HEK293 (cell line): ENCODE results near the gene PLA2G4B.

ENCODE experiments used
- CTCF ChIA-PET: fragments of 350-600 bp; formaldehyde crosslinking; extraction: SDS; loops from one replicate; lab custom pipeline; 2021; ENCODE audit warnings: antibody characterized with exemption; lab: Yijun Ruan, JAX
- POLR2A ChIA-PET: fragments of 300-600 bp; formaldehyde crosslinking; extraction: SDS; loops from one replicate; lab custom pipeline; 2020; ENCODE audit warnings: antibody characterized with exemption, inconsistent platforms; lab: Yijun Ruan, JAX
- H3K27ac ChIP-seq: fragments of 200-500 bp; sonication (Bioruptor generic); 2 replicates; pipeline ENCODE4 v1.5.1; 2014; ENCODE audit warnings: low read depth, low read length, control low read depth, inconsistent platforms; ENCODE audit errors: extremely low read depth
- H3K36me3 ChIP-seq, 2 experiments: fragments of 200-500 bp in 1 of 2; sonication (Bioruptor generic) in 1 of 2; 1 replicate in 1 of 2; 2 replicates in 1 of 2; pipeline ENCODE4 v1.5.1; 2014 to 2017; ENCODE audit warnings: inconsistent platforms in 2 of 2, low read length in 2 of 2; ENCODE audit not compliant: control insufficient read depth in 2 of 2, insufficient read depth in 1 of 2
- H3K4me1 ChIP-seq: fragments of 200-500 bp; sonication (Bioruptor generic); 2 replicates; pipeline ENCODE4 v1.5.1; 2014; ENCODE audit warnings: mild to moderate bottlenecking, low read length, inconsistent platforms; ENCODE audit not compliant: control insufficient read depth, insufficient read depth
- H3K4me3 ChIP-seq: 2 replicates; pipeline ENCODE4 v1.5.1; 2011; ENCODE audit warnings: low read depth, mild to moderate bottlenecking, control low read depth, low read length, moderate library complexity
- H3K9me3 ChIP-seq: fragments of 200-500 bp; sonication (Bioruptor generic); 2 replicates; pipeline ENCODE4 v1.5.1; 2014; ENCODE audit warnings: low read depth, low read length, inconsistent platforms; ENCODE audit not compliant: control insufficient read depth, insufficient read depth
- FEZF1 ChIP-seq: fragments of 450-650 bp; formaldehyde crosslinking; IDR thresholded peaks from 2 replicates; pipeline ENCODE4 v1.5.1; 2016; ENCODE audit warnings: missing biosample characterization, missing genetic modification characterization
- KLF7 ChIP-seq: fragments of 450-650 bp; formaldehyde crosslinking; IDR thresholded peaks from 2 replicates; pipeline ENCODE4 v1.5.1; 2016; ENCODE audit warnings: missing biosample characterization, missing genetic modification characterization, borderline replicate concordance
- YY2 ChIP-seq: fragments of 450-650 bp; formaldehyde crosslinking; IDR thresholded peaks from 2 replicates; pipeline ENCODE4 v1.5.1; 2016; ENCODE audit warnings: missing biosample characterization, missing genetic modification characterization
- ZBTB17 ChIP-seq: fragments of 450-650 bp; formaldehyde crosslinking; IDR thresholded peaks from 2 replicates; pipeline ENCODE4 v1.5.1; 2016; ENCODE audit warnings: missing biosample characterization, missing genetic modification characterization
- ZIC2 ChIP-seq: fragments of 450-650 bp; formaldehyde crosslinking; IDR thresholded peaks from 2 replicates; pipeline ENCODE4 v1.5.1; 2016; ENCODE audit warnings: missing biosample characterization, missing genetic modification characterization
- ZNF341 ChIP-seq: fragments of 450-650 bp; formaldehyde crosslinking; IDR thresholded peaks from 2 replicates; pipeline ENCODE4; 2016; ENCODE audit warnings: low read depth, missing biosample characterization, missing genetic modification characterization
- ZNF423 ChIP-seq: fragments of 450-650 bp; formaldehyde crosslinking; IDR thresholded peaks from 2 replicates; pipeline ENCODE4 v1.5.1; 2016; ENCODE audit warnings: missing biosample characterization, missing genetic modification characterization
- ZNF548 ChIP-seq: fragments of 450-650 bp; formaldehyde crosslinking; IDR thresholded peaks from 2 replicates; pipeline ENCODE4 v1.5.1; 2016; ENCODE audit warnings: missing biosample characterization, missing genetic modification characterization
- ZNF623 ChIP-seq: fragments of 450-650 bp; formaldehyde crosslinking; IDR thresholded peaks from 2 replicates; pipeline ENCODE4 v1.5.1; 2016; ENCODE audit warnings: missing biosample characterization, missing genetic modification characterization
- ZNF701 ChIP-seq: fragments of 450-650 bp; formaldehyde crosslinking; IDR thresholded peaks from 2 replicates; pipeline ENCODE4 v1.5.1; 2016; ENCODE audit warnings: missing biosample characterization, missing genetic modification characterization
- ZNF791 ChIP-seq: fragments of 450-650 bp; formaldehyde crosslinking; IDR thresholded peaks from 2 replicates; pipeline ENCODE4 v1.5.1; 2016; ENCODE audit warnings: missing biosample characterization, missing genetic modification characterization
- ZNF792 ChIP-seq: fragments of 450-650 bp; formaldehyde crosslinking; IDR thresholded peaks from 2 replicates; pipeline ENCODE4 v1.5.1; 2016; ENCODE audit warnings: missing biosample characterization, missing genetic modification characterization
- ZNF830 ChIP-seq: fragments of 450-650 bp; IDR thresholded peaks from 2 replicates; pipeline ENCODE4 v1.5.0; 2018; ENCODE audit warnings: missing biosample characterization, missing genetic modification characterization, low read depth, mild to moderate bottlenecking, moderate library complexity
- ZSCAN30 ChIP-seq: fragments of 450-650 bp; IDR thresholded peaks from 2 replicates; pipeline ENCODE4 v1.5.1; 2018; ENCODE audit warnings: missing biosample characterization, mild to moderate bottlenecking, missing genetic modification characterization, moderate library complexity
- TF ChIP-seq, protein P1 (sequence below): fragments of 450-650 bp; formaldehyde crosslinking; IDR thresholded peaks from 2 replicates; pipeline ENCODE4 v1.5.1; 2016; ENCODE audit warnings: missing biosample characterization, missing genetic modification characterization
- TF ChIP-seq, protein P2 (sequence below): IDR thresholded peaks from 2 replicates; pipeline ENCODE4 v1.6.1; 2011; ENCODE audit warnings: mild to moderate bottlenecking, low read depth, low read length, borderline replicate concordance
- TF ChIP-seq, protein P3 (sequence below): fragments of 450-650 bp; formaldehyde crosslinking; IDR thresholded peaks from 2 replicates; pipeline ENCODE4 v1.5.1; 2016; ENCODE audit warnings: missing biosample characterization, missing genetic modification characterization, borderline replicate concordance

The PLA2G4B gene

DNA sequence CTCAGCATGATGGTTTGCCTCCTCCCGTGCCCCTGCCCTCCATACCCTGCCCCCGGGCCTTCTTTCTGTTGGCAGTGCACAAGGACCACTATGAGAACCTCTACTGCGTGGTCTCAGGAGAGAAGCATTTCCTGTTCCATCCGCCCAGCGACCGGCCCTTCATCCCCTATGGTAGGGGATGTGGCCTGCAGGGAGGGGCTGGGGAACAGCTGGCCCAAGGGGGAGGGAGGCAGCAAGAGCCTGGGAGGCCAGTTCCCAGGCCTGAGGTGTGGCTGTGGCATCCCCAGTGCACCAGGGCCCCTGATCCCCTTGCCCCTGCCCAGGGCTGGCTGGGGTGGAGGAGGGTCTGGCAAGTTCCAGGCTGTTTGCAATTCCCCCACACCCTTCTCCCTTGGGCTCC lies 2.6 kb upstream of the PLA2G4B start:
- no peaks in the 10 kb centered on the region for H3K4me1 ChIP-seq
- no peak overlapping the region for H3K4me3 ChIP-seq
- peak; percentile 70 for TF ChIP-seq ZNF341
- no peak for TF ChIP-seq KLF7 (tag by site-specific recombination)
- H3K27ac ChIP-seq = no peak overlapping the region
- H3K36me3 ChIP-seq = no peaks in the 10 kb centered on the region
- ChIA-PET CTCF (no interaction called here), POLR2A (no interaction called here)
- H3K9me3 ChIP-seq = no peaks in the 10 kb centered on the region

DNA sequence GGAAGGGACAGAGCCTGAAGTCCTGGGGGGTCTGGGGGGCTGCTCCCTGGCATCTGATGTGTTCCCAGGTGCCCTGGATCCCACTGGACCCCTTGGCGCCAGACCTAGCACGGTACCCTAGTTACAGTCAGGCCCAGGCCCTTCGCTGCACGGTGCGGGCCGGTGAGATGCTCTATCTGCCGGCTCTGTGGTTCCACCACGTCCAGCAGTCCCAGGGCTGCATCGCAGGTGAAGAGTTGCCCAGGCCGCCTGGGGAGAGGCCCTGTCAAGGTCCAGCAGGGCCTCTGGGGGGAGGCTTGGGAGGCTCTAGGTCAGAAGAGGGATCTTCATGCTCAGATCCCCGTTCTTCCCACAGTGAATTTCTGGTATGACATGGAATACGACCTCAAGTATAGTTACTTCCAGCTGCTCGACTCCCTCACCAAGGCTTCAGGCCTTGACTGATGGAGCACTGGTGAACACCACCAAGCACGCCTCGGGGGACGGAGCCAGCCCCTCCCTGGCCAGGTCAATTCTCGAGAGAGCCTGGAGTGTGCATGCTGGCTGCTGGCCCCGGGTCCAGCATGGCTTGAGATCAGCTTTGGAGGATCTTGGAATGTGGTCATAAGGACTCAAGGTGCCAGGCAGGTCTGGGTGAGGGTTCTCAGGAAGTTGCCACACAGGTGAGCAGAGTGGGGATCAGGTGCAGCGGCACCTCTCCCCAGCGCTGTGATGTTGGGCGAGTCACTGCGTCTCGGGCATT lies 1.8 kb upstream of the PLA2G4B start:
- TF ChIP-seq ZIC2 (no peak), ZNF701 (tag by site-specific recombination) (no peak), ZNF792 (tag by site-specific recombination) (no peak), ZNF623 (no peak), ZNF423 (tag by site-specific recombination) (no peak), FEZF1 (tag by site-specific recombination) (no peak), ZSCAN30 (no peak), ZBTB17 (tag by site-specific recombination) (no peak), ZNF791 (tag by site-specific recombination) (no peak), YY2 (no peak), ZNF830 (tag by site-specific recombination) (no peak), ZNF548 (no peak)
- TF ChIP-seq, protein P1, sequence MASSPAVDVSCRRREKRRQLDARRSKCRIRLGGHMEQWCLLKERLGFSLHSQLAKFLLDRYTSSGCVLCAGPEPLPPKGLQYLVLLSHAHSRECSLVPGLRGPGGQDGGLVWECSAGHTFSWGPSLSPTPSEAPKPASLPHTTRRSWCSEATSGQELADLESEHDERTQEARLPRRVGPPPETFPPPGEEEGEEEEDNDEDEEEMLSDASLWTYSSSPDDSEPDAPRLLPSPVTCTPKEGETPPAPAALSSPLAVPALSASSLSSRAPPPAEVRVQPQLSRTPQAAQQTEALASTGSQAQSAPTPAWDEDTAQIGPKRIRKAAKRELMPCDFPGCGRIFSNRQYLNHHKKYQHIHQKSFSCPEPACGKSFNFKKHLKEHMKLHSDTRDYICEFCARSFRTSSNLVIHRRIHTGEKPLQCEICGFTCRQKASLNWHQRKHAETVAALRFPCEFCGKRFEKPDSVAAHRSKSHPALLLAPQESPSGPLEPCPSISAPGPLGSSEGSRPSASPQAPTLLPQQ (tag by site-specific recombination) = no peak
- TF ChIP-seq, protein P2, sequence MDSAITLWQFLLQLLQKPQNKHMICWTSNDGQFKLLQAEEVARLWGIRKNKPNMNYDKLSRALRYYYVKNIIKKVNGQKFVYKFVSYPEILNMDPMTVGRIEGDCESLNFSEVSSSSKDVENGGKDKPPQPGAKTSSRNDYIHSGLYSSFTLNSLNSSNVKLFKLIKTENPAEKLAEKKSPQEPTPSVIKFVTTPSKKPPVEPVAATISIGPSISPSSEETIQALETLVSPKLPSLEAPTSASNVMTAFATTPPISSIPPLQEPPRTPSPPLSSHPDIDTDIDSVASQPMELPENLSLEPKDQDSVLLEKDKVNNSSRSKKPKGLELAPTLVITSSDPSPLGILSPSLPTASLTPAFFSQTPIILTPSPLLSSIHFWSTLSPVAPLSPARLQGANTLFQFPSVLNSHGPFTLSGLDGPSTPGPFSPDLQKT = no peak
- TF ChIP-seq, protein P3, sequence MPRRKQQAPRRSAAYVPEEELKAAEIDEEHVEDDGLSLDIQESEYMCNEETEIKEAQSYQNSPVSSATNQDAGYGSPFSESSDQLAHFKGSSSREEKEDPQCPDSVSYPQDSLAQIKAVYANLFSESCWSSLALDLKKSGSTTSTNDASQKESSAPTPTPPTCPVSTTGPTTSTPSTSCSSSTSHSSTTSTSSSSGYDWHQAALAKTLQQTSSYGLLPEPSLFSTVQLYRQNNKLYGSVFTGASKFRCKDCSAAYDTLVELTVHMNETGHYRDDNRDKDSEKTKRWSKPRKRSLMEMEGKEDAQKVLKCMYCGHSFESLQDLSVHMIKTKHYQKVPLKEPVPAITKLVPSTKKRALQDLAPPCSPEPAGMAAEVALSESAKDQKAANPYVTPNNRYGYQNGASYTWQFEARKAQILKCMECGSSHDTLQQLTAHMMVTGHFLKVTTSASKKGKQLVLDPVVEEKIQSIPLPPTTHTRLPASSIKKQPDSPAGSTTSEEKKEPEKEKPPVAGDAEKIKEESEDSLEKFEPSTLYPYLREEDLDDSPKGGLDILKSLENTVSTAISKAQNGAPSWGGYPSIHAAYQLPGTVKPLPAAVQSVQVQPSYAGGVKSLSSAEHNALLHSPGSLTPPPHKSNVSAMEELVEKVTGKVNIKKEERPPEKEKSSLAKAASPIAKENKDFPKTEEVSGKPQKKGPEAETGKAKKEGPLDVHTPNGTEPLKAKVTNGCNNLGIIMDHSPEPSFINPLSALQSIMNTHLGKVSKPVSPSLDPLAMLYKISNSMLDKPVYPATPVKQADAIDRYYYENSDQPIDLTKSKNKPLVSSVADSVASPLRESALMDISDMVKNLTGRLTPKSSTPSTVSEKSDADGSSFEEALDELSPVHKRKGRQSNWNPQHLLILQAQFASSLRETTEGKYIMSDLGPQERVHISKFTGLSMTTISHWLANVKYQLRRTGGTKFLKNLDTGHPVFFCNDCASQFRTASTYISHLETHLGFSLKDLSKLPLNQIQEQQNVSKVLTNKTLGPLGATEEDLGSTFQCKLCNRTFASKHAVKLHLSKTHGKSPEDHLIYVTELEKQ = no peak
- ChIA-PET CTCF (no interaction called here), POLR2A (no interaction called here)
- no peaks in the 10 kb centered on the region for H3K36me3 ChIP-seq
- no peak overlapping the region for H3K4me3 ChIP-seq
- H3K9me3 ChIP-seq = no peaks in the 10 kb centered on the region
- no peaks in the 10 kb centered on the region for H3K4me1 ChIP-seq
- H3K27ac ChIP-seq = no peak overlapping the region
